GM18868 (cell line): ENCODE measurements around the gene JADE2.
"Not testable (repeated sequence)": the region's sequence is repeated elsewhere in the genome, so short reads cannot be mapped to it uniquely, and the experiment has no call there.

Experiments used
- ATAC-seq: cut with Tn5 transposase; IDR thresholded peaks from one replicate; pipeline ENCODE4 v1.9.1; 2021; ENCODE audit warnings: mild to moderate bottlenecking, moderate library complexity; ENCODE audit not compliant: unreplicated experiment

Gene JADE2

DNA sequence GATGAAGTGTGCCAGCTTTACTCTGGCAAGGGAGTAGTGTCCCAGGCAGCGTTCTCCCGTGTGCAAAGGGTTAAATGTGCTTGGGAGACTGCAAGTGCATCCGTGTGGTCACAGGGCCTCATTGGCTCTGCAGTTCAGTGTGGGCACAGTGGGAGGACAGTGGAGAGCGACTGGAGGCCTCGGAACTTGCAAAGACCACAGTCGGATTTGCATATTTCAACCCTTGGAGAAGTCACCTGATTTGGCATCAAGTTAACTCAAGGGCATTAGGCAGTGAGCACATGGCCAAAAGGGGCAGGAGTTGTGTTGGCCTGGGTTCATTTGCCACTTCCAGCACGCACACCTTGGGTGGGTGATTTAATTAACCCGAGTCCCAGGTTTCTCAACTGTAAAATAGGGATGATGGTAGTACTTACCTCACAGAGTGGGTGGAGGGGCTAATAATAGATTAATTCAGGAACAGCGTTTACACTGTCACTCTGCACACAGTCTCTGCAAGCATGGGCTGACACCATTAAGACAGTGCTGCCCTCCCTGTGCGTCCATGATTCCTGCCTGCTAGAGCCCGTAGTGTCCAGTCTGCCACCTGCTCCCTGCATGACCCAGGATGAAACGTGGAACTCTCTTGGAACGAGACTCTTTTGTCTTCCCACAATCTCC, 22.7 kb downstream of the JADE2 start:
- ATAC-seq: no peak

DNA sequence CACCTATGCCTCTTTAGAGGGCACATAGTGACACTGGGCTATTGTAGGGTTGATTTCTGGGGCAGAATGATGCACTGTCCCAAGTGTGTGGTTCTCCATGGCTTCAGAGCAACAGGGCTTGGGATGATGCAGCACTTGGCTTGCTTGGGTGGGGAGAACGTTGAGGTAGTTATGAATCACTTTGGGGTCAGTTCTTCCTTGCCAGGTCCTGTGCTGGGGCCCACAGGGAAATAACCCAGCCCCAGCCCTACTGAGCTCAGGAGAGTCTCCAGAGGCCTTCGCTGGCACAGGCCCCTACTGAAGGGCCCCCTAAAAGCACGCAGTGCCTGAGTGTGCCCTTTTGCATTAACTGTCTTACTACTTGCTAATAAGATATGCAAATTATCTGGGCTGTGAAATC, 24.2 kb downstream of the JADE2 start:
- no peak for ATAC-seq

DNA sequence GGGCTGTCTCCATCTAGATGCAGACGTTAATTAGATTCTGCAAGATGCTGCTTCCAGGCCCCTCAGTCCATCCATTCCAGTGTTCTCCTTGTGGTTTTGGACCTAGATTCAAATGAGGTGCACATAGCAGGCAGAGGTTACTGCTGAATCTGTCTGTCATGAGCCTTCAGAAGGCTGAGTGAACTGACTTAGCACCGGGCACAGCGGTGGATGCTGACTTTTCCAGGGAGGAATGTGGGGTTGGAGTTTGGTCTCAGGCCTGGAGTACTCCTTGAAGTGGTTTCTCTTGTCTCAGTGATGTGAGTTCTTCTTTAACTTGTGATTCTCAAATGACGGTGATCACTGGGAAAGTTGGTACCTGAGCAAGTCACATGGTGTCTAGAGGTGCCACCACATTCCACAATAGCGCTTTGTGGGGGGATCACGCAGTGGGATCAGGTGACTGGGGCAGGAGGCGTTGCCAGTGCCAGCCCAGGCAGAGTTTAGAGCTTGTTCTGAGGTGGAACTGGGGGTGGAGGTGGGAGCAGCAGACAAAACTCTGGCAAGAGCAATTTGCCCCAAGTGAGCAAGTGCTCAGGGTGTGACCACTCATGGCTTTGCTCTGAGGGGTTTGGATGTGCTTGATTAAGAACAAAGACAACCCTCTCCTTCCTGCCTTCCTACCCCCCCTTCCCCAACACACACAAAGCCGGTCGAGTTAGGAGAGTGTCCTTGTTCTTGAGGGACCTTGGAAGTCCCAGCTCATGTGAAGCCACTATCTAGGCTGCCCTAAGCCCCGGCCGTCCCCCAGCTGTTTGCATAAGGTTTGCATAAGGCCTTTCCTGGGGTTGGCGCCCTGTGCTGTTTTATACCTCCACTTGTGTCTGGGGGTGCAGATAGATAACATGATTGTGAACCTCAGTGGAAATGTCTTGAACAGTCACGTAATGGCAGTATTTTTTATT, 25.1 kb downstream of the JADE2 start:
- no peak for ATAC-seq

- no peak for ATAC-seq
Observed at GRCh38 chr5:134551901-134552300, 26.4 kb downstream of the JADE2 start.

- no peak for ATAC-seq
Observed at GRCh38 chr5:134552301-134552700, 26.8 kb downstream of the JADE2 start.

DNA sequence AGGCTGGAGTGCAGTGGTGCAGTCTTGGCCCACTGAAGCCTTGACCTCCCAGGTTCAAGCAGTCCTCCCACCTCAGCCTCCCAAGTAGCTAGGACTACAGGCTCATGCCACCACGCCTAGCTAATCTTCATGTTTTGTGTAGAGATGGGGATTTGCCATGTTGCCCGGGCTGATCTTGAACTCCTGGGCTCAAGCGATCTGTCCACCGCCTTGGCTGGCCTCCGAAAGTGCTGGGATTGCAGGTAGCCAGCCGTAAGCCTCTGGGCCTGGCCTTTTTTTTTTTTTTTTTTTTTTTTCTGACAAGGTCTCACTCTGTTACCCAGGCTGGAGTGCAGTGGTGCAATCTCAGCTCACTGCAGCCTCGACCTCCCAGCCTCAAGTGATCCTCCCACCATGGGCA, 27.2 kb downstream of the JADE2 start:
- not testable (repeated sequence) for ATAC-seq

GRCh38 chr5:134553821-134554267, 28.4 kb downstream of the JADE2 start:
- ATAC-seq: no peak

DNA sequence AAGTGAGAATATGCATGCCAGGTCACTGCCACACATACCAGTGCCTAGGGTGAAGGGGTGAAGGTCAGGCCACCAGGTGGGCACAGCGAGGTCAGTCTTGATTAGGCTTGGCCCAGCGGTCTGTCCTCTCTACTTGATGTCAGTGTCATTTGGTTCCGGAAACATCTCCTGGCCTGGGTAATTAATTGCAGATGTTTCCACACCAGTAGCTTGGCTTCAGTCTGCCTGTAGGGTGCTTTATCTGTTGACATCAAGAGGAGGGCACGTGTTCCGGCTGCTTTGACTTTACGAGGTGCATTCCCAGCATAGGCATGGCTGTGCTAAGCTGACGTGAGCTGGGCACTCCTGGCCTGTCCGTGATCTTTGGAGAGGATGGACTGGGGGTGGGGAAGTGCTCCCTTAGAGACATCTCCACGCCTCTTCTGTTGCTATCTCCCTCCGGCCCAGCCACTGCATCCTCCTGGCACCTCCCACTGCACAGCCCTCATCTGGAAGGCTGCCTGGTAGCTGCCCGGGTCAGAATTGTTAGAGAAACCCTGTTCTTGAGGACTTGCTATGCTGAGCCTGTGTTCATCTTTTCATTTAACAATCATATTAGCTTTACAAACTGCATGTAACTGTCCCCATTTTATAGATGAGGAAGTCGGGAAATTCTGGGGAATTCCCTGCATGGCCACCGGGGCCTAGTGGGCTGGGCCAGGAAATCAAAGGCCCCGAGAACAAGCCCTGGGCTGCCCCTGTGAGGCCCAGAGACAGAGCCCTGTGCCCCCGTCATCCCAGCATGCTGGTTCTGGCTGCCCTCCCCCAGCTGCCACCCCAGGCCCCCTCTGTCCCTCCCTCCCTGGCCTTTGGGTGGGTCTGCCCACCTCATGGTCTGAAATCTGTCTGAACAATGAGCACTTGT, 29.1 kb downstream of the JADE2 start:
- peak; percentile 60 for ATAC-seq

GRCh38 chr5:134555223-134555889, 29.9 kb downstream of the JADE2 start:
- ATAC-seq: no peak

- ATAC-seq: peak; percentile 59
Observed at GRCh38 chr5:134555890-134556311, 30.4 kb downstream of the JADE2 start.

GRCh38 chr5:134556588-134556987, 31.1 kb downstream of the JADE2 start:
- ATAC-seq: not testable (repeated sequence)

GRCh38 chr5:134556994-134557393, 31.5 kb downstream of the JADE2 start:
- ATAC-seq: no peak

GRCh38 chr5:134559672-134560071, 34.2 kb downstream of the JADE2 start:
- ATAC-seq: no peak

GRCh38 chr5:134560698-134561097, 35.2 kb downstream of the JADE2 start:
- ATAC-seq: no peak

DNA sequence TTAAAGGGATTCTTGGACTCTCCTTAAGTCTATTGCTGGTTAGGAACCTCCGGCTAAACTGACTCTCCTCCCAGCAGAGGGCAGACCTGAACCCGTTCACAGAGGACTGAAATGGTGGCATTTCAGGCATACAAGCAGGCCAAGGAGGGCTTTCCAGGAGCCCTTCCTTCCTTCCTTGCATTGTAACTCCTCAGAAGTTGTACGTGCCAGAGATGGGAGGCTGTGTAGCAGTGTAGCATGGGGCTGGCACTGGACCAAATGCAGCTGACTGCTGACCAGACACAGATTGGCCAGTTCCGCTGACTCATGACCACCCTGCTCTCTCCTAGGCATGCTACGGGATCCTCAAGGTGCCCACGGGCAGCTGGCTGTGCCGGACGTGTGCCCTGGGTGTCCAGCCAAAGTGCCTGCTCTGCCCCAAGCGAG, 36.4 kb downstream of the JADE2 start:
- no peak for ATAC-seq

GRCh38 chr5:134563221-134563620, 37.8 kb downstream of the JADE2 start:
- no peak for ATAC-seq

DNA sequence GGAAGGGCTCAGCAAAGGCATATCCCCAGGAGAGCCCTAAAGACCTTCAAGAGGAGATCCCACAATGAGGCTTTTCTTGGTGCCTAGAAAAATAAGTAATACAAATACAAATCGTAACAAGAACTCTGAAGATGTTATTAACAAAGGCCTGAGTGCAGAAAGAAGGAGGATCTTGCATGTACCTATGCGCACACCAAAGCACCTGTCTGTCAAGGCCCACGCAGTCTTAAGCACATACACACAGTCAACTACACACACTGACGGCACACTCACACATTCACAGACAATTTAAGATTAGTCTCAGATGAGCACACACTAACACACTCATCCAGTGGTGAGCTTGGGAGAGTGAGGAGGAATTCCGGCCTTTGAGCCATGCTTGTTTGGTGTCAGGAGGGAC, 38.5 kb downstream of the JADE2 start:
- ATAC-seq: no peak

DNA sequence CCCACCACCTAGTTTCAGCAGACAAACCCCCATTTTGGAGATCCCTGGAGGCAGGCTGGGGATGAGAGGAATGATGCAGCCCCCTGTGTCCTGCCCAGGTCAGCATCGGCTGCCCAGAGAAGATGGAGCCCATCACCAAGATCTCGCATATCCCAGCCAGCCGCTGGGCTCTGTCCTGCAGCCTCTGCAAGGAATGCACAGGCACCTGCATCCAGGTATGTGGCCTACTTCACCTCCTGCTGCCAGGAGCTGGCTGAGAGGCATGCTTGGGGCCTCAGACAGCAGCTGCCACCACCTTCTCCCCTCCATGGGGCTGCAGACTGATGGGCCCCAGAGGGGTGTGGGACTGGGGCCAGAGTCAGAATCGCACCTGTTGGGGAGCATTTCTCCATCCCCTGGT, 38.9 kb downstream of the JADE2 start:
- no peak for ATAC-seq

GRCh38 chr5:134565791-134566740, 40.6 kb downstream of the JADE2 start:
- ATAC-seq: no peak
